Heart right ventricle (tissue), 16 donors: ENCODE results near the gene A4GALT. TPM values are rescaled to one million over a fixed set of nuclear protein-coding genes. Genes with fewer than 3 reads are reported as not detected.

Source experiments
- ATAC-seq, 8 donors: fragments of 200-7000 bp; cut with Tn5 transposase; one replicate each; pipeline ENCODE4 v1.9.1; 2020; ENCODE audit warnings: mild to moderate bottlenecking in 8 of 8, moderate library complexity in 8 of 8, moderate number of reproducible peaks in 1 of 8
- DNase-seq, 2 donors: peaks; one replicate each; pipeline ENCODE4 v3.0.0-alpha.2; 2020
- H3K27ac ChIP-seq, 10 donors: fragments of 200-600 bp; sonication (generic) in 2 of 10; one replicate each; pipeline versions ENCODE4 v1.5.0 to v1.8.0; 2020 to 2022; ENCODE audit warnings: mild to moderate bottlenecking in 3 of 10
- H3K27me3 ChIP-seq, 7 donors: fragments of 200-600 bp; one replicate each; pipeline ENCODE4 v1.8.0; 2021 to 2022; ENCODE audit warnings: mild to moderate bottlenecking in 2 of 7
- H3K36me3 ChIP-seq, 9 donors: fragments of 200-600 bp; sonication (generic) in 1 of 9; one replicate each; pipeline versions ENCODE4 v1.5.0 to v1.8.0; 2020 to 2022; ENCODE audit warnings: mild to moderate bottlenecking in 2 of 9
- H3K4me1 ChIP-seq, 9 donors: fragments of 200-600 bp; sonication (generic) in 1 of 9; one replicate each; pipeline versions ENCODE4 v1.5.0 to v1.8.0; 2020 to 2022; ENCODE audit warnings: mild to moderate bottlenecking in 4 of 9
- H3K4me3 ChIP-seq, 10 donors: fragments of 200-600 bp; sonication (generic) in 2 of 10; one replicate each; pipeline versions ENCODE4 v1.5.0 to v1.8.0; 2020 to 2022; ENCODE audit warnings: mild to moderate bottlenecking in 7 of 10, moderate library complexity in 2 of 10
- H3K9me3 ChIP-seq, 11 donors: fragments of 200-600 bp in 10 of 11; sonication (generic) in 2 of 11; one replicate each; pipeline versions ENCODE4 v1.5.0 to v1.8.0; 2013 to 2022; ENCODE audit warnings: mild to moderate bottlenecking in 2 of 11, control low read depth in 1 of 11, moderate library complexity in 1 of 11
- CTCF ChIP-seq, 9 donors: fragments of 200-600 bp; sonication (generic) in 2 of 9; IDR thresholded peaks; one replicate each; pipeline versions ENCODE4 v1.5.0 to v1.8.0; 2021 to 2022; ENCODE audit warnings: antibody characterized with exemption in 9 of 9, mild to moderate bottlenecking in 5 of 9, moderate library complexity in 1 of 9
- WGBS, 2 donors: extraction: QIAGEN DNeasy Blood & Tissue Kit; methylation state at CpG; one replicate each; pipeline ENCODE4 v1.1.7; 2013; ENCODE audit warnings: inconsistent platforms in 1 of 2; 5-methylcytosine and 5-hydroxymethylcytosine counted together
- intact Hi-C, 10 donors: fragments of 100-400 bp; cut with DNase I; formaldehyde crosslinking; loops; one replicate each; pipeline versions ENCODE4 v1.11.1 to v1.14.2; 2022
- polyA plus RNA-seq, 2 donors: library from polyadenylated mRNA; stranded (reverse); fragments of 200-250 nt; gene quantifications; one replicate each; pipeline ENCODE4 v1.2.3, GENCODE V29; 2013
- total RNA-seq, 10 donors: library from RNA; stranded (reverse); fragmentation: NEBNext Ultra II Directional in 3 of 10; extraction: Animal tissue kit (Norgen Biotek cat#: 25700) in 3 of 10; gene quantifications; one replicate each; pipeline versions ENCODE4 v1.2.1 to v1.2.4, GENCODE V29; 2021 to 2023
- donor health status: Arrhythmogenic right ventricular cardiomyopathy.
- donor health status: ischemic (EF 13 %, LVEDD 7.1; RV severe dilation, severe dysfunction).
- donor health status: healthy with polysubstance abuse.
- donor health status: DM: no; HTN: yes; CAD: no.
- donor health status: DM: no; HTN: no; CAD: no.
- donor health status: ischemic (EF 25% LVEDD 6.9; RV normal size, moderate dysfunction).
- donor health status: ischemic (EF 25% LVEDD 5.7; RV mildly dilated, moderate dysfunction).
- donor health status: healthy.
- donor health status: DM: yes; HTN: yes; CAD: no.
- donor health status: Ischemic cardiomyopathy.
- donor health status: ischemic (EF 35%, LVEDD 5.7; RV mildly dilated, moderate dysfunction).
- donor health status: nonischemic (EF 11% LVEDD 7.7; RV severe dilation, severe dysfunction).
- donor health status: DM: yes; HTN: yes; CAD: no.
- donor health status: PGD.
- donor health status: ischemic (EF 29% LVEDD 5.4; RV normal size, mild dysfunction).
- donor health status: nonischemic (EF 23%, LVEDD 6.1; RV moderate dilation, normal function).

A4GALT gene
- total and polyA plus RNA-seq, 12 donors, result 61.4 to 167 (median 87.1) TPM

DNA sequence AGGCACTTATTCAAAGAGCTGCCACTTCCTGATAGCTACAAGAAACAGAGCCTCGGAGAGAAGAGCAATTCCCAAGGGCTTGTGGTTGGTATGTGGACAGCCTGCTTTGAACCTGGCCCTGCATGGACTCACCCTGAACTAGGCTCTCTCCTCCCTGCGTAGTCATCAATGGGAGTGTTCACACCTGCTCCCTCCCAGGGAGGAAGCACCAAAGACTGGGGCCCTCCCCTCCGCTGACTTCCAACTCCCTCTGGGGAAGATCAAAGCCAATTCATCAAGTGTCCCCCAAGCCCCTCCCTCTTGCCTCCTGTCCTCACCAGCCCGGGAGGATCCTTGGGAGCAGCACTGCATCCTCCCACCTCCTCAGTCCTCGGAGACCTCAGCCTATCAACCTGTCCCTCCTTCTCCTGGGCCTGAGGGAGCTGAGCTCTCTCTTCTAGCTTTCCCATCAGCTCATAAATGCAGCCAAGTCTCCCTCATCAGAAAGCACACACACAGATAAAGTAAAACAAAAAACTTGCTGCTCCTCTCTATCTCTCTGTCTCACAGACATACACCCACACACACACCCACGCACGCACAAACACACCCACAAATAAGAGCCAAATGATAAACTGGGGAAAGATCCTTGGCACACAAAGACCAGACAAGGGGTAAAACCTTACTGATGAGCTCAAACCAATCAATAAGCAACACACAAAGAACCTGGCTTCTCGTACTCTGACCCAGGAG, 3.3 kb downstream of the A4GALT start:
- Histone ChIP-seq H3K36me3 (peaks cover 0 to 25% (median 0%) of the 10 kb centered on the region in 9 donors), H3K4me3 (peak overlapping the region in 4 of 10 donors; percentile 25 to 99 (median 63)), H3K27ac (peak overlapping the region; percentile 15 to 99 (median 86)), H3K27me3 (peaks cover 0 to 45% (median 0%) of the 10 kb centered on the region in 7 donors), H3K4me1 (peaks cover 22 to 80% (median 65%) of the 10 kb centered on the region in 9 donors), H3K9me3 (no peaks in the 10 kb centered on the region)
- intact Hi-C loops, result loop anchor here in 4 of 10 donors (1.0 to 5.0 kb wide), 4 partner anchors 35 to 66 kb away; no protein-coding TSS in a partner anchor
- WGBS, 2 donors, result 18 to 40% methylated on average over 7 to 8 of the region's 8 CpGs
- no peak for TF ChIP-seq CTCF (IDR thresholded peaks at IDR 0.05)
- DNase-seq (no peak), ATAC-seq (peak in 4 of 8 donors; percentile 18 to 29 (median 20))

GRCh38 chr22:42716649-42717127, 4.0 kb downstream of the A4GALT start:
- WGBS, 2 donors, result 84 to 91% methylated on average over 5 of the region's 5 CpGs
- TF ChIP-seq CTCF (IDR thresholded peaks at IDR 0.05), result no peak

DNA sequence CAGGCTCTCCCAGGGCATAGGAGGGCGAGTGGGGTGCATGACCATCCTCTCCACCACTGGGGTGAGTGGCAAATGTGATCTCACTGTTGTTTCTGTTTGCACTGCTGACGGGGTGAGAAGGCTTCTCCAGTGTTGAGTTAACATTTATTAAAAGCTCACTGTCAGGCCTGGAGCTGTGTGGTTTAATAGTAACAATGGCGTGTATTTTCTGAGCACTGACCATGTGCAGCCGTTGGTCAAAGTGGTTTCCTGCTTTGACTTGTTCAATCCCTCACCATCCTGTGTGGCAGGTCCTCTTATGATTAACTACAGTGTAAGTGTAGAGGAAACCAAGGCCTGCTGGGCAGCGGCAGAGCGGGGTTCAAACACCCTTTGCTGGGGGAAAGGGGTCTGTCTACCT, 4.4 kb downstream of the A4GALT start:
- TF ChIP-seq CTCF (IDR thresholded peaks at IDR 0.05), result no peak
- Histone ChIP-seq H3K4me1 (peaks cover 23 to 88% (median 77%) of the 10 kb centered on the region in 9 donors), H3K27me3 (peaks cover 0 to 35% (median 0%) of the 10 kb centered on the region in 7 donors), H3K27ac (peak overlapping the region in 9 of 10 donors; percentile 15 to 99 (median 95)), H3K36me3 (peaks cover 0 to 25% (median 0%) of the 10 kb centered on the region in 9 donors), H3K9me3 (peaks cover 0 to under 1% (median 0%) of the 10 kb centered on the region in 11 donors), H3K4me3 (no peak overlapping the region)
- ATAC-seq (peak in 3 of 8 donors; percentile 15 to 28 (median 24)), DNase-seq (no peak)
- intact Hi-C loops, result loop anchor here in 3 of 10 donors (5.0 kb wide), 3 partner anchors 34 to 54 kb away; no protein-coding TSS in a partner anchor
- WGBS, 2 donors, result 71 to 77% methylated on average over 6 of the region's 6 CpGs

More at GRCh38 chr22:42716649-42717127, 4.0 kb downstream of the A4GALT start:
- ATAC-seq (no peak), DNase-seq (no peak)
- Histone ChIP-seq H3K9me3 (no peaks in the 10 kb centered on the region), H3K36me3 (peaks cover 0 to 25% (median 0%) of the 10 kb centered on the region in 9 donors), H3K27ac (peak overlapping the region; percentile 15 to 99 (median 86)), H3K27me3 (peaks cover 0 to 39% (median 0%) of the 10 kb centered on the region in 7 donors), H3K4me3 (no peak overlapping the region), H3K4me1 (peaks cover 26 to 86% (median 72%) of the 10 kb centered on the region in 9 donors)
- intact Hi-C loops, result loop anchor here in 4 of 10 donors (1.0 to 5.0 kb wide), 4 partner anchors 34 to 67 kb away; no protein-coding TSS in a partner anchor

DNA sequence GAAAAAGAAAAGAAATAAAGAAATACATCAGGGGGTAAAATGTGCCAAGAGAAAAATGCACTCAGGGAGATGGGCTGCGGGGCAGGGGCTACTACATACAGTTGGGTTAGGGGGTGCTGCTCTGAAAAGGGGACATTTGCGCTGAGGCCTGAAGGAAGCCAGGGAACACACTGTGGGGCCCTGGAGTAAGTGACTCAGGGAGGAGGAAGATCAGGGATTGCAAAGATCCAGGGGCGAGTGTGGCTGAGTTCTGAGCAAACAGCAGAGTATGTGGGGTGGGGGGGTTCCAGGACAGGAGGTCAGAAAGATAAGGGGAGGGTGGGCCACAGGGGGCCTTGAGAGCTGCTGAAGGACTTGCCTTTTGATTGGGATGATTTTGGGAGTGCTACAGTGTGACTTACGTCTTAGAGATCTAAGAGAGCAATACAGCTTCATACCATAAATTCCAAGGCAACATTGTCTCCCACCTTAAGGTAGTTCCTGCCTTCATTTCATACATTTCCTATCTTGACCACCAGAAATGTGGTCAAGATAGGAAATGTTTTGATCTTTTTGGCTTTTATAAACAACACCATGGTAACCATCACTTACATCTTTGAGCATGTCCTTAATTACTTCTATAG, 5.8 kb downstream of the A4GALT start:
- no peak for TF ChIP-seq CTCF (IDR thresholded peaks at IDR 0.05)
- Histone ChIP-seq H3K9me3 (peaks cover 0 to 14% (median 2%) of the 10 kb centered on the region in 11 donors), H3K4me1 (peaks cover 23 to 87% (median 75%) of the 10 kb centered on the region in 9 donors), H3K27ac (peak overlapping the region in 7 of 10 donors; percentile 9 to 99 (median 95)), H3K36me3 (peaks cover 0 to 32% (median 0%) of the 10 kb centered on the region in 9 donors), H3K27me3 (peaks cover 0 to 23% (median 0%) of the 10 kb centered on the region in 7 donors), H3K4me3 (no peak overlapping the region)
- DNase-seq (no peak), ATAC-seq (no peak)
- WGBS, 2 donors, result 77 to 84% methylated on average over 4 of the region's 4 CpGs
- intact Hi-C loops, result loop anchor here in 3 of 10 donors (5.0 kb wide), 3 partner anchors 33 to 53 kb away; no protein-coding TSS in a partner anchor
